ENCODE measurements around the gene LANCL3.

Gene LANCL3

DNA sequence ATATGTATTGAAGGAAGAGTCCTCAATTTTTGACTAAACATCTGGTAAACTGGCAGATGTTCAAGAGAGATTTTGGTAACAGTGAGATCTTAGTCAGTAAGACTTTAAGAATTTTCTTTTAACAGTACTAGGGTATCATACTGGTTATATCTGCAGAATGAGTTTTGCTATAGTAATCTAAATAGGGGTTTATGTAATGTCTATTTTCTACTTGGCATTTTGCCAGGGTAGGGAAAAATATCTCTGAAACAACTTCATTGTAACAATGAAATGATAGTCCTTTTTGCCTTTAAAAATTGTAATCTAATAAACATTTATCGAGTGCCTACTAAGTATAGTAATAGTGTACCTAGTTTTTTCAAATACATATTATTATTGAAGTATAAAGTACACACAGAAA lies 146.2 kb downstream of the LANCL3 start:
- no peak for TF ChIP-seq TCF12 (IDR thresholded peaks at IDR 0.05; ENCODE audit: low read depth)
- TF ChIP-seq, protein P1, sequence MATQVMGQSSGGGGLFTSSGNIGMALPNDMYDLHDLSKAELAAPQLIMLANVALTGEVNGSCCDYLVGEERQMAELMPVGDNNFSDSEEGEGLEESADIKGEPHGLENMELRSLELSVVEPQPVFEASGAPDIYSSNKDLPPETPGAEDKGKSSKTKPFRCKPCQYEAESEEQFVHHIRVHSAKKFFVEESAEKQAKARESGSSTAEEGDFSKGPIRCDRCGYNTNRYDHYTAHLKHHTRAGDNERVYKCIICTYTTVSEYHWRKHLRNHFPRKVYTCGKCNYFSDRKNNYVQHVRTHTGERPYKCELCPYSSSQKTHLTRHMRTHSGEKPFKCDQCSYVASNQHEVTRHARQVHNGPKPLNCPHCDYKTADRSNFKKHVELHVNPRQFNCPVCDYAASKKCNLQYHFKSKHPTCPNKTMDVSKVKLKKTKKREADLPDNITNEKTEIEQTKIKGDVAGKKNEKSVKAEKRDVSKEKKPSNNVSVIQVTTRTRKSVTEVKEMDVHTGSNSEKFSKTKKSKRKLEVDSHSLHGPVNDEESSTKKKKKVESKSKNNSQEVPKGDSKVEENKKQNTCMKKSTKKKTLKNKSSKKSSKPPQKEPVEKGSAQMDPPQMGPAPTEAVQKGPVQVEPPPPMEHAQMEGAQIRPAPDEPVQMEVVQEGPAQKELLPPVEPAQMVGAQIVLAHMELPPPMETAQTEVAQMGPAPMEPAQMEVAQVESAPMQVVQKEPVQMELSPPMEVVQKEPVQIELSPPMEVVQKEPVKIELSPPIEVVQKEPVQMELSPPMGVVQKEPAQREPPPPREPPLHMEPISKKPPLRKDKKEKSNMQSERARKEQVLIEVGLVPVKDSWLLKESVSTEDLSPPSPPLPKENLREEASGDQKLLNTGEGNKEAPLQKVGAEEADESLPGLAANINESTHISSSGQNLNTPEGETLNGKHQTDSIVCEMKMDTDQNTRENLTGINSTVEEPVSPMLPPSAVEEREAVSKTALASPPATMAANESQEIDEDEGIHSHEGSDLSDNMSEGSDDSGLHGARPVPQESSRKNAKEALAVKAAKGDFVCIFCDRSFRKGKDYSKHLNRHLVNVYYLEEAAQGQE (IDR thresholded peaks at IDR 0.05; ENCODE audit: low read depth): no peak
- no peak for TF ChIP-seq YY1 (IDR thresholded peaks at IDR 0.05; ENCODE audit: low read depth)
- TF ChIP-seq EGR1 (IDR thresholded peaks at IDR 0.05): no peak
- no peak for TF ChIP-seq FOXM1 (IDR thresholded peaks at IDR 0.05; ENCODE audit: borderline replicate concordance, low read depth)
- no peak for TF ChIP-seq TAF1 (IDR thresholded peaks at IDR 0.05; ENCODE audit: low read depth)
- TF ChIP-seq CEBPB (IDR thresholded peaks at IDR 0.05): no peak
- TF ChIP-seq CREB1 (IDR thresholded peaks at IDR 0.05; ENCODE audit: low read depth): no peak
- TF ChIP-seq, protein P2, sequence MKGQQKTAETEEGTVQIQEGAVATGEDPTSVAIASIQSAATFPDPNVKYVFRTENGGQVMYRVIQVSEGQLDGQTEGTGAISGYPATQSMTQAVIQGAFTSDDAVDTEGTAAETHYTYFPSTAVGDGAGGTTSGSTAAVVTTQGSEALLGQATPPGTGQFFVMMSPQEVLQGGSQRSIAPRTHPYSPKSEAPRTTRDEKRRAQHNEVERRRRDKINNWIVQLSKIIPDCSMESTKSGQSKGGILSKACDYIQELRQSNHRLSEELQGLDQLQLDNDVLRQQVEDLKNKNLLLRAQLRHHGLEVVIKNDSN (IDR thresholded peaks at IDR 0.05): no peak
- TF ChIP-seq TEAD4 (IDR thresholded peaks at IDR 0.05): no peak
- no peak for TF ChIP-seq ZBTB7A (IDR thresholded peaks at IDR 0.05; ENCODE audit: low read depth)
- no peak for TF ChIP-seq EP300 (IDR thresholded peaks at IDR 0.05; ENCODE audit: borderline replicate concordance)
- TF ChIP-seq, protein P3, sequence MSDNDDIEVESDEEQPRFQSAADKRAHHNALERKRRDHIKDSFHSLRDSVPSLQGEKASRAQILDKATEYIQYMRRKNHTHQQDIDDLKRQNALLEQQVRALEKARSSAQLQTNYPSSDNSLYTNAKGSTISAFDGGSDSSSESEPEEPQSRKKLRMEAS (IDR thresholded peaks at IDR 0.05): no peak
- no peak for TF ChIP-seq NFIC (IDR thresholded peaks at IDR 0.05)
- TF ChIP-seq RAD21 (IDR thresholded peaks at IDR 0.05; ENCODE audit: low read depth): no peak

DNA sequence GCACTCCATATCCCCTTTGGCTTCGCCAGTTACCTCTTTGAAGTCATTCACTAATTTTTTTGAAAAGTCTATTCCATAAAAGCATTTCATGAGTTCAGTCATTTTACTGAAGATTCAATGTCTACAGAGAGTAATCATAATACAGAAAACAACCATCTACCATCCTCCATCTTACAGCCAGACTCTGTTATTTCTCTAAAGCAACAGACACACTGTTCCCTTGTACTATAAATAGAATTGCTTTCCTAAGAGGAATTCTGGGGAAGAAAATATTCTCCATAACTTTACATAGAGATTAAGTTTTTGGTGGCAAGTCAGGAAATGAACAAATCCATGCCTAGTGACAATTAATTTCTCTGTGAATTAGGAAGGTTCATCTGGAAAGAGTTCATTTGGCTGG lies 151.1 kb downstream of the LANCL3 start:
- no peak for TF ChIP-seq TCF12 (IDR thresholded peaks at IDR 0.05; ENCODE audit: low read depth)
- TF ChIP-seq, protein P2 (IDR thresholded peaks at IDR 0.05): no peak
- no peak for TF ChIP-seq RAD21 (IDR thresholded peaks at IDR 0.05; ENCODE audit: low read depth)
- no peak for TF ChIP-seq CEBPB (IDR thresholded peaks at IDR 0.05)
- no peak for TF ChIP-seq TEAD4 (IDR thresholded peaks at IDR 0.05)
- no peak for TF ChIP-seq NFIC (IDR thresholded peaks at IDR 0.05)
- no peak for TF ChIP-seq FOXM1 (IDR thresholded peaks at IDR 0.05; ENCODE audit: borderline replicate concordance, low read depth)
- no peak for TF ChIP-seq EGR1 (IDR thresholded peaks at IDR 0.05)
- no peak for TF ChIP-seq TAF1 (IDR thresholded peaks at IDR 0.05; ENCODE audit: low read depth)
- no peak for TF ChIP-seq EP300 (IDR thresholded peaks at IDR 0.05; ENCODE audit: borderline replicate concordance)
- no peak for TF ChIP-seq YY1 (IDR thresholded peaks at IDR 0.05; ENCODE audit: low read depth)
- TF ChIP-seq, protein P3 (IDR thresholded peaks at IDR 0.05): no peak
- TF ChIP-seq CREB1 (IDR thresholded peaks at IDR 0.05; ENCODE audit: low read depth): no peak
- TF ChIP-seq, protein P1 (IDR thresholded peaks at IDR 0.05; ENCODE audit: low read depth): no peak
- TF ChIP-seq ZBTB7A (IDR thresholded peaks at IDR 0.05; ENCODE audit: low read depth): no peak

DNA sequence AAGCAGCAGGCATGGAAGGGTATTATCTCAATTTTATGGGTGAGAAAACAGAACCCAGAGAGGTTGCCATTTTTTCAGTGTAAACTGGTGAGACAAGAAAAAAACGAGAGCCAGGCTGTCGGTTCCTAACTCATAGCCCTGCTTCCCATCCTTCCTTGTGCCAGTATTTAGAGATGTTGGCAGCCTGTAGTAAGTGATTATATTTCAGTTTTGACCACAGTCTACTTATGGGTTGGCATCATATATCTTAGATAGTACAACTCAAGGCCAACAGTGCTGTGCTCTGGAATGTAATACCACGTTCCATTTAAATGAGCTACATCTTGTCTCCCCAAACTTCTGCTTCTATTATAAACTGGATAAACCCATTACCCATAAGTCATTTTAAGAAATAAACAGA lies 154.9 kb downstream of the LANCL3 start:
- no peak for TF ChIP-seq TEAD4 (IDR thresholded peaks at IDR 0.05)
- TF ChIP-seq, protein P3 (IDR thresholded peaks at IDR 0.05): no peak
- TF ChIP-seq, protein P2 (IDR thresholded peaks at IDR 0.05): no peak
- no peak for TF ChIP-seq TAF1 (IDR thresholded peaks at IDR 0.05; ENCODE audit: low read depth)
- no peak for TF ChIP-seq TCF12 (IDR thresholded peaks at IDR 0.05; ENCODE audit: low read depth)
- no peak for TF ChIP-seq ZBTB7A (IDR thresholded peaks at IDR 0.05; ENCODE audit: low read depth)
- no peak for TF ChIP-seq RAD21 (IDR thresholded peaks at IDR 0.05; ENCODE audit: low read depth)
- no peak for TF ChIP-seq CEBPB (IDR thresholded peaks at IDR 0.05)
- no peak for TF ChIP-seq EGR1 (IDR thresholded peaks at IDR 0.05)
- TF ChIP-seq EP300 (IDR thresholded peaks at IDR 0.05; ENCODE audit: borderline replicate concordance): no peak
- TF ChIP-seq, protein P1 (IDR thresholded peaks at IDR 0.05; ENCODE audit: low read depth): no peak
- no peak for TF ChIP-seq NFIC (IDR thresholded peaks at IDR 0.05)
- no peak for TF ChIP-seq FOXM1 (IDR thresholded peaks at IDR 0.05; ENCODE audit: borderline replicate concordance, low read depth)
- no peak for TF ChIP-seq YY1 (IDR thresholded peaks at IDR 0.05; ENCODE audit: low read depth)
- no peak for TF ChIP-seq CREB1 (IDR thresholded peaks at IDR 0.05; ENCODE audit: low read depth)

All from Ishikawa (cell line).